ENCODE measurements around the gene HRH2. TPM values are rescaled to one million over a fixed set of nuclear protein-coding genes. Genes with fewer than 3 reads are reported as not detected.
"Not testable (repeated sequence)": the region's sequence is repeated elsewhere in the genome, so short reads cannot be mapped to it uniquely, and the experiment has no call there.

The HRH2 gene
- total RNA-seq, 2 donors from 2014 or later, result 0.78 TPM; not detected in 1

DNA sequence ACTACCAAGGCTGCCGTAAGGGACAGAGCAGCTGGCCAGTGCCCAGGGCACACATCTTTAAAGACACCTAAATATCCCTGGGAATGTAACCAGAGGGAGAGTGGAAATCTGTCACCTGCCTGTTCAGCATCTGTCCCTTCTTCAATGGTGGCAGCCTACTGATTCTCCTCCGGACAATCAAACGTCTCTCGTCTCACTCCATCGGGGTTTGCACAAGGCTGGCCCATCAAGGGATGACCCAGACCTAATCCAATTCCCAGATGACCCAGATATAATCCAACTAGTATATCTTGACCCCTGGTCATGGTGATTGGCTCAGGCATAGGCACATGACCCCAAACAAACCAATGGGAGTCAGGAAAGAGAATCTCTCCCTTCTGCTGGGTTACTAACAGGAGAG, 93.5 kb downstream of the HRH2 start:
- H3K27me3 ChIP-seq, result peaks cover 0 to 6% of the 10 kb centered on the region in 2 donors
- H3K4me3 ChIP-seq, result no peak overlapping the region
- DNase-seq (no peak), ATAC-seq (no peak)
- no peak for TF ChIP-seq CTCF (IDR thresholded peaks at IDR 0.05)
- TF ChIP-seq POLR2A (IDR thresholded peaks at IDR 0.05), result no peak
- no peaks in the 10 kb centered on the region for H3K4me1 ChIP-seq
- WGBS, 2 donors, result 74 to 76% methylated on average over 5 of the region's 5 CpGs
- intact Hi-C loops (cut with DNase I), result no loop called here
- H3K36me3 ChIP-seq (replicated peaks in 1 of 2; ENCODE audit: insufficient read depth in 1 of 2, low read depth in 2 of 2), result no peaks in the 10 kb centered on the region
- H3K9me3 ChIP-seq, result no peaks in the 10 kb centered on the region
- H3K27ac ChIP-seq, result no peak overlapping the region

DNA sequence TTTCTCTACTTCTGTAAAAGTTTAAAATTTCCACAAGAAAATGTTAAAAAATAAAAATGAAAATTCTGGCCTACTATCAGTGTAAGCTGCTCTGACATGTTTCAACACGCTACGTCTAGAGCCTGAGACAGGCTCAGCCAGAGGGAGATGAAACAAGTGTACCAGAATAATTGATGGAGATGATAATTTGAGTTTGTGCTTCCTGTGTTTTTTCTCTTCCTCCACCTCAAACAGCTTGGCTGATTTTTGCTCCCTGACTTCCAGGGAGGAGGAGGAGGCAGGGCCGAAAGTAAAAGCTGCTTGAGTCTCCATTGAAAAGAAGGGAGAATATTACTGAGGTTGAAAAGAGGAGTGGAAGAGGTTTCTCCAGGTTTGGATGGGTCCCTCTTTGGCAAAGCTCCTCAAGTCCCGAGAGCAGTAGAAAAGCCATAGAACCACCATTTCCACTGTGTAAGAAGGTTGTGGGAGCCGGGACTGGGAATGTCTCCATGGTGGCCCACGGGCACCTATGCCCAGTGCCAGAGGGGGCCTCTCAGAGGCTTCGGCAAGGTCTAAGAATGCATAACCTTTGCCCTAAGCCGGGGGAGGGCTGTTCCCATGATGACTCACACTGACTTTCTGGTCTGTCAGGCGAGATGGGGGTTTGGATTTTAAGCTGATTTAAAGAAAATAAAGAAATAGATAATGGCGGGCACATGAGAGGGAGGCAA, 95.1 kb downstream of the HRH2 start:
- no peak for ATAC-seq
- Histone ChIP-seq H3K4me1 (no peaks in the 10 kb centered on the region), H3K4me3 (no peak overlapping the region), H3K27me3 (peaks cover 0 to 6% of the 10 kb centered on the region in 2 donors), H3K27ac (no peak overlapping the region), H3K36me3 (replicated peaks in 1 of 2; ENCODE audit: insufficient read depth in 1 of 2, low read depth in 2 of 2) (no peaks in the 10 kb centered on the region), H3K9me3 (no peaks in the 10 kb centered on the region)
- intact Hi-C loops (cut with DNase I), result no loop called here
- WGBS, 2 donors, result 54 to 55% methylated on average over 10 of the region's 10 CpGs
- DNase-seq, result no peak
- TF ChIP-seq POLR2A (IDR thresholded peaks at IDR 0.05), result no peak
- TF ChIP-seq CTCF (IDR thresholded peaks at IDR 0.05), result no peak

DNA sequence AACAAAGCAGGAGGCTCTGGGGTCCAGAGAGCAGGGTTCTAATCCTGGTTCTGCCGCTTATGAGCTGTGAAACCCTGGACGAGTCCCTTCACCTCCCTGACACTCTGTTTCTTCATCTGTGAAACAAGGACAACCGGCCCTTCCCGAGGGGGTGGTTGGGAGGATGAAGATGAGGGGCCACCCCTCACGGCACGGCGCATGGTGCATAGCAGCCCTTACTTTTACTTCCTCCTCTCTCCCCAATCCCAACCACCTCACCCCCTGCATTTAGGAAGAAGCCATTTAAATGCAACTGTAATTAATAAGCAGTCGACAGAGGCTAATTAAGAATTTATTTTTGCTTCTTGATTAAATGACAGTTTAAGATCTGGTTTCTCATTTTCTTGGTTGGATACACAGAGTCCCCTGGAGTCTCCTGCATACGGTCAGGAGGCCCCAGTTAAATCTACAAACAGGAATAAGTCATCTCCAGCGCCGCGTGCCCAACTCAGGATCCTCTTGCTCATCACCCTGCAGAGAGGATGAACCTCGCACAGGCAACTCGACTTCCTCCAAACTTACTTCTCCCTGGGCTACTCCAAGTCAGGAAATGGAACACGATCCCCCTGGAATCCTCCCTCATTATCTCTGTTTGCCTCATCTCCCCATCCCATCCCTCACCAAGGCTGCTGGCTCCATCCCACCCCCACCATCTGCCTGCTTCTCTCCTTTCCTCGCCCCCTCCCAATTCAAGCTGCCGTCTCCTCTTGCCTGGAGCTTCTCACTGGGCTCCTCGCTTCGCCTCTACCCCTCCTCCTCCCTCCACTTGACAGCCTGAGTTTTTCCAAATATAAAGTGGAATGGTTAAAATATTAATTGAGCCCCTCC, 95.9 kb downstream of the HRH2 start:
- H3K4me3 ChIP-seq, result no peak overlapping the region
- no peaks in the 10 kb centered on the region for H3K36me3 ChIP-seq (replicated peaks in 1 of 2; ENCODE audit: insufficient read depth in 1 of 2, low read depth in 2 of 2)
- intact Hi-C loops (cut with DNase I), result no loop called here
- no peaks in the 10 kb centered on the region for H3K4me1 ChIP-seq
- H3K27me3 ChIP-seq, result peaks cover 0 to 6% of the 10 kb centered on the region in 2 donors
- 65 to 66% methylated on average over 19 of the region's 19 CpGs for WGBS, 2 donors
- ATAC-seq (no peak), DNase-seq (no peak)
- no peaks in the 10 kb centered on the region for H3K9me3 ChIP-seq
- H3K27ac ChIP-seq, result no peak overlapping the region
- TF ChIP-seq POLR2A (IDR thresholded peaks at IDR 0.05) (no peak), CTCF (IDR thresholded peaks at IDR 0.05) (no peak)

GRCh38 chr5:175759991-175760390, 102.1 kb downstream of the HRH2 start:
- H3K4me1 ChIP-seq; intact Hi-C loops (cut with DNase I); H3K4me3 ChIP-seq; DNase-seq; ATAC-seq; H3K27me3 ChIP-seq; H3K27ac ChIP-seq; H3K36me3 ChIP-seq (replicated peaks in 1 of 2; ENCODE audit: insufficient read depth in 1 of 2, low read depth in 2 of 2): not testable (repeated sequence)
- H3K9me3 ChIP-seq, result peaks cover 0 to 12% (median 0%) of the 10 kb centered on the region in 3 donors
- WGBS, 2 donors, result 19 to 24% methylated on average over 1 of the region's 1 CpG

Small RNAs within 50 kb of the gene (small RNA-seq; reads per million reads assigned to genes)
- not detected for gene RN7SKP148
- gene RNU6-226P, result not detected

Other genes with a start within 250 kb of the HRH2 start
- gene DRD1, start 213.9 kb upstream of the HRH2 start, total RNA-seq, result not detected
- 10 to 100 TPM; 11.7 to 29.3 TPM for gene SFXN1, start 179.5 kb upstream of the HRH2 start, total RNA-seq
- gene CPLX2, start 213.5 kb downstream of the HRH2 start, total RNA-seq, result 10 to 100 TPM; 10.9 to 11.9 TPM

All from body of pancreas (tissue), 4 donors.